Measurements from ENCODE around the gene CCNY. TPM values are rescaled to one million over a fixed set of nuclear protein-coding genes. Genes with fewer than 3 reads are reported as not detected.

CCNY gene
- total RNA-seq, 1 experiment from 2014 or later = 122 TPM

GRCh38 chr10:35561715-35562114 is 225.4 kb downstream of the CCNY start:
- H3K36me3 Mint-ChIP-seq (ENCODE audit: insufficient read depth, unreplicated experiment) = peaks cover 47% of the 10 kb centered on the region
- H3K9me3 Mint-ChIP-seq (ENCODE audit: unreplicated experiment) = no peaks in the 10 kb centered on the region
- BruUV-seq (replicated peaks) = no TSS peak
- H3K27me3 Mint-ChIP-seq (ENCODE audit: insufficient read depth, unreplicated experiment) = no peaks in the 10 kb centered on the region
- DNase-seq = no peak
- no peak overlapping the region for H3K27ac Mint-ChIP-seq (ENCODE audit: unreplicated experiment)
- no peaks in the 10 kb centered on the region for H3K4me1 Mint-ChIP-seq (ENCODE audit: low read depth, unreplicated experiment)
- ChIA-PET POLR2A (no interaction called here), CTCF (no interaction called here)
- Histone ChIP-seq H3K4me3 (ENCODE audit: low read depth, low read length) (no peak overlapping the region), H3K4me1 (no peaks in the 10 kb centered on the region), H3K27me3 (replicated peaks; ENCODE audit: control insufficient read depth, insufficient read depth, low read length) (no peaks in the 10 kb centered on the region), H3K36me3 (ENCODE audit: control insufficient read depth, insufficient read depth, low read length) (peaks cover 3% of the 10 kb centered on the region), H3K9me3 (no peaks in the 10 kb centered on the region)
- intact Hi-C loops (cut with micrococcal nuclease; ENCODE audit: unreplicated experiment) = loop anchor here (2.0 to 5.0 kb wide), 2 partner anchors 325 to 1216 kb away; no protein-coding TSS in a partner anchor
- TF ChIP-seq CTCF (IDR thresholded peaks at IDR 0.05; ENCODE audit: insufficient read depth in 1 of 2, low read depth in 1 of 2, low read length in 1 of 2, severe bottlenecking in 1 of 2, unreplicated experiment in 1 of 2) = no peak
- no peak overlapping the region for H3K4me3 Mint-ChIP-seq (ENCODE audit: unreplicated experiment)

- Mint-ChIP-seq H3K4me1 (ENCODE audit: low read depth, unreplicated experiment) (no peaks in the 10 kb centered on the region), H3K9me3 (ENCODE audit: unreplicated experiment) (no peaks in the 10 kb centered on the region), H3K27me3 (ENCODE audit: insufficient read depth, unreplicated experiment) (no peaks in the 10 kb centered on the region), H3K36me3 (ENCODE audit: insufficient read depth, unreplicated experiment) (peaks cover 50% of the 10 kb centered on the region), H3K4me3 (ENCODE audit: unreplicated experiment) (no peak overlapping the region), H3K27ac (ENCODE audit: unreplicated experiment) (no peak overlapping the region)
- Histone ChIP-seq H3K36me3 (ENCODE audit: control insufficient read depth, insufficient read depth, low read length) (peaks cover 3% of the 10 kb centered on the region), H3K4me3 (ENCODE audit: low read depth, low read length) (no peak overlapping the region), H3K9me3 (no peaks in the 10 kb centered on the region), H3K4me1 (no peaks in the 10 kb centered on the region), H3K27me3 (replicated peaks; ENCODE audit: control insufficient read depth, insufficient read depth, low read length) (no peaks in the 10 kb centered on the region)
- ChIA-PET POLR2A (interaction anchor here (0.6 kb wide), 1 partner anchor 297 kb away, joined by 3 read pairs; no protein-coding TSS in a partner anchor), CTCF (interaction anchor here (0.6 to 1.1 kb wide), 5 partner anchors 11 to 149 kb away, joined by 3 to 4 read pairs (median 4); partner anchors contain the start of gene GJD4)
- no peak for TF ChIP-seq CTCF (IDR thresholded peaks at IDR 0.05; ENCODE audit: insufficient read depth in 1 of 2, low read depth in 1 of 2, low read length in 1 of 2, severe bottlenecking in 1 of 2, unreplicated experiment in 1 of 2)
- intact Hi-C loops (cut with micrococcal nuclease; ENCODE audit: unreplicated experiment) = loop anchor here (2.0 to 5.0 kb wide), 2 partner anchors 326 to 1215 kb away; no protein-coding TSS in a partner anchor
- BruUV-seq (replicated peaks) = no TSS peak
- no peak for DNase-seq
Measured at GRCh38 chr10:35562427-35562826, 226.1 kb downstream of the CCNY start.

GRCh38 chr10:35563261-35563891 is 227.1 kb downstream of the CCNY start:
- intact Hi-C loops (cut with micrococcal nuclease; ENCODE audit: unreplicated experiment) = loop anchor here (2.0 to 5.0 kb wide), 2 partner anchors 327 to 1214 kb away; no protein-coding TSS in a partner anchor
- Mint-ChIP-seq H3K27ac (ENCODE audit: unreplicated experiment) (no peak overlapping the region), H3K9me3 (ENCODE audit: unreplicated experiment) (no peaks in the 10 kb centered on the region), H3K4me1 (ENCODE audit: low read depth, unreplicated experiment) (no peaks in the 10 kb centered on the region), H3K36me3 (ENCODE audit: insufficient read depth, unreplicated experiment) (peaks cover 53% of the 10 kb centered on the region), H3K27me3 (ENCODE audit: insufficient read depth, unreplicated experiment) (no peaks in the 10 kb centered on the region), H3K4me3 (ENCODE audit: unreplicated experiment) (no peak overlapping the region)
- peak; percentile 65 to 77 for DNase-seq
- peaks cover 3% of the 10 kb centered on the region for H3K36me3 ChIP-seq (ENCODE audit: control insufficient read depth, insufficient read depth, low read length)
- H3K9me3 ChIP-seq = no peaks in the 10 kb centered on the region
- H3K4me1 ChIP-seq = no peaks in the 10 kb centered on the region
- peak; percentile 99 for TF ChIP-seq CTCF (IDR thresholded peaks at IDR 0.05; ENCODE audit: insufficient read depth in 1 of 2, low read depth in 1 of 2, low read length in 1 of 2, severe bottlenecking in 1 of 2, unreplicated experiment in 1 of 2)
- H3K27me3 ChIP-seq (replicated peaks; ENCODE audit: control insufficient read depth, insufficient read depth, low read length) = no peaks in the 10 kb centered on the region
- H3K4me3 ChIP-seq (ENCODE audit: low read depth, low read length) = no peak overlapping the region
- no TSS peak for BruUV-seq (replicated peaks)
- ChIA-PET CTCF (interaction anchor here (0.6 to 1.1 kb wide), 7 partner anchors 9 to 206 kb away, joined by 3 to 4 read pairs (median 3); partner anchors contain the start of gene GJD4), POLR2A (interaction anchor here (0.6 kb wide), 1 partner anchor 298 kb away, joined by 3 read pairs; no protein-coding TSS in a partner anchor)

Measured in Caco-2 (cell line).